DOHH2 (cell line): ENCODE results near the gene MAGEA2B.
"Not testable (repeated sequence)": the region's sequence is repeated elsewhere in the genome, so short reads cannot be mapped to it uniquely, and the experiment has no call there.

Experiments
- H3F3A ChIP-seq: fragments of 200-600 bp; sonication (generic), shearing (Covaris generic); 2 replicates; pipeline ENCODE4 v1.6.0; 2016; ENCODE audit warnings: antibody characterized with exemption, mild to moderate bottlenecking; ENCODE audit not compliant: control insufficient read depth, insufficient read depth
- H3K27ac ChIP-seq: fragments of 200-600 bp; sonication (generic); 2 replicates; pipeline ENCODE4 v1.5.1; 2014; ENCODE audit warnings: low read depth, mild to moderate bottlenecking, low read length, moderate library complexity
- H3K27me3 ChIP-seq: fragments of 200-600 bp; sonication (generic); 2 replicates; pipeline ENCODE4 v1.6.1; 2014; ENCODE audit warnings: mild to moderate bottlenecking, low read length, mixed read lengths; ENCODE audit not compliant: control insufficient read depth
- H3K36me3 ChIP-seq: fragments of 200-600 bp; sonication (generic); 2 replicates; pipeline ENCODE4 v1.6.1; 2014; ENCODE audit warnings: mild to moderate bottlenecking, low read length, moderate library complexity, mixed read lengths; ENCODE audit not compliant: control insufficient read depth
- H3K4me1 ChIP-seq: fragments of 200-600 bp; sonication (generic); 2 replicates; pipeline ENCODE4 v1.6.1; 2014; ENCODE audit warnings: mild to moderate bottlenecking, low read length, mixed read lengths; ENCODE audit not compliant: control insufficient read depth
- H3K4me2 ChIP-seq: fragments of 200-600 bp; sonication (generic); 2 replicates; pipeline ENCODE4 v1.6.0; 2014; ENCODE audit warnings: mild to moderate bottlenecking, low read length, moderate library complexity
- H3K4me3 ChIP-seq: fragments of 200-600 bp; sonication (generic); 2 replicates; pipeline ENCODE4 v1.5.1; 2014; ENCODE audit warnings: mild to moderate bottlenecking, low read length, mixed read lengths
- H3K79me2 ChIP-seq: fragments of 200-600 bp; sonication (generic); 2 replicates; pipeline ENCODE4 v1.6.1; 2014; ENCODE audit warnings: mild to moderate bottlenecking, low read length, mixed read lengths; ENCODE audit not compliant: control insufficient read depth
- H3K9me2 ChIP-seq: fragments of 200-600 bp; sonication (generic); replicated peaks from 2 replicates; pipeline ENCODE4 v1.6.1; 2014; ENCODE audit warnings: mild to moderate bottlenecking, low read length, mixed read lengths; ENCODE audit not compliant: control insufficient read depth
- H3K9me3 ChIP-seq: fragments of 200-600 bp; sonication (generic); 2 replicates; pipeline ENCODE4 v1.6.1; 2014; ENCODE audit warnings: antibody characterized with exemption, low read length, mixed read lengths; ENCODE audit not compliant: control insufficient read depth, insufficient read depth
- H4K20me1 ChIP-seq: fragments of 200-600 bp; sonication (generic); 2 replicates; pipeline ENCODE4 v1.6.0; 2014; ENCODE audit warnings: low read depth, mild to moderate bottlenecking, antibody characterized with exemption, low read length, moderate library complexity; ENCODE audit not compliant: control insufficient read depth, insufficient read depth

The MAGEA2B gene

DNA sequence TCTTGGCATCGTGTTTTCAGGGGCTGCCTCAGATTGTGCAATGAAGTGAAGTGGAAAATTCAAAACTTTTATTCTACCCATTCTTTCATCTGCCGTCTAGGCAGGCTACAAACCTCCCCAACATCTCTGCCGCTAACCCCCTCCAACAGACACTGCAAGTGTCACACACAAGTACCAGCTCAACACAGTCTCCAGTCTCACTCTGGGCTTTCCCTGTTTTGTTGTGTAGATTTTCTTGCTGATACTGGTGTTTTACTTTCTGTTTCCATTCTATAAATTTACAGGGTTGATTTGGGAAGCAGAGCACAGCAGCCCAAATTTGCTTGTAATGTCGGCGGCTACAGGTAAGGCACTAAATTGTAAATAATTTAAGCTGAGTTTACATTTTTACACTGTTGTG is 40.4 kb downstream of the MAGEA2B start:
- not testable (repeated sequence) for H4K20me1 ChIP-seq, H3K4me3 ChIP-seq, H3K4me2 ChIP-seq, H3K9me2 ChIP-seq, H3K4me1 ChIP-seq, H3K79me2 ChIP-seq, H3K9me3 ChIP-seq, H3K27ac ChIP-seq, H3K27me3 ChIP-seq, H3K36me3 ChIP-seq, H3F3A ChIP-seq

DNA sequence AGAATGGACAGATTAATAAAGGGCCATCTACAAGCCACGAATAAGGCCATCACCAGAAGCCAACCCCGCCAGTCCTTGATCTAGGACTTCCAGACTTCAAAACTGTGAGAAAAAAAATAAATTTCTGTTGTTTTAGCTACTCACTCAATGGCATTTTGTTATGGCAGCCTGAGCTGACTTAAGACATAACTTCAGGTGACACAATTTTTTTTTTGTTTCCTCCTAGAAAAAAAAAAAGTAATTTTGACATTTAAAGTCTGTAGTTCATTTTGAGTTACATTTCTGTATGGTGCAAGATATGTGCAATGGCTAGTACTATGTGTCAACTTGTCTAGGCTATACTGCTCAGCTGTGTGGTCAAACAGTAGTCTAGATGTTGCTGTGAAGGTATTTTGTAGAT is 44.5 kb downstream of the MAGEA2B start, which contains the start of gene CSAG3:
Gene CSAG3, plus strand, starts transcription at position 301 of the 400 bp plus-strand sequence.
- not testable (repeated sequence) for H3F3A ChIP-seq, H3K4me3 ChIP-seq, H3K27ac ChIP-seq, H3K36me3 ChIP-seq, H3K79me2 ChIP-seq, H4K20me1 ChIP-seq, H3K4me2 ChIP-seq, H3K9me3 ChIP-seq, H3K27me3 ChIP-seq, H3K4me1 ChIP-seq, H3K9me2 ChIP-seq

DNA sequence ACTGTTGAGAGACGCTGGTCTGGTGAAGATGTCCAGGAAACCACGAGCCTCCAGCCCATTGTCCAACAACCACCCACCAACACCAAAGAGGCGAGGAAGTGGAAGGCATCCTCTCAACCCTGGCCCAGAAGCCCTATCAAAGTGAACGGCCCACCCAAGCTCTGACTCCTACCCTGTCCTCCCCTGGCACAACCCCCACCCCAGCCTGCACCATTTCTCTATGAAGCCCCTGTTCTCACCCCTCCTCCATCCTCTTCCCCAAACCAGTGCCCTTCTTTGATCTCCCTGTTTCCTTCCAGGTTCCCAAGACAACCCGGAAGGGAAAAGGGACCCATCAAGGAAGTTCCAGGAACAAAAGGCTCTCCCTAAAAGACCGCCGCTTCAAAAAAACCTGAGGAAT is 45.1 kb downstream of the MAGEA2B start:
- not testable (repeated sequence) for H3K4me3 ChIP-seq, H3K4me1 ChIP-seq, H3K27me3 ChIP-seq, H3K36me3 ChIP-seq, H3F3A ChIP-seq, H3K27ac ChIP-seq, H3K9me2 ChIP-seq, H4K20me1 ChIP-seq, H3K9me3 ChIP-seq, H3K79me2 ChIP-seq, H3K4me2 ChIP-seq

DNA sequence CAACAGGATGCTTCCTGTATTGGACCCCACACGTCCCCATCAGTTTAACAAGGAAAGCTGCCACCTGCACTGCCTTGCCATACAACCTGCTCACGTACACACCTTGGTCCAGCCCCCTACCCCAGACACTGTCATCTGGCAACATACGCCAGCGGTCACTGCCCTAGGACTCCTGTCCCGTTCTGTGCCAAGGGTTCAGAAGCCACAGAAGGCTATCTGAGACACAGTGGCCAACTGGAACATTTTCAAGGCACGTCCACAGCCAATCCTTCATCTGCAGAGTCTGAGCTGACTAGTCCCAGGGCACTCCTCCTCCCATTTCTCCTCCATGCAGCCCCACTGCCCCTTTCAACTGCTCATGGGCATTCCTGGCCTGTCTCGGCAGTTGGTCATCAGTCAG is 47.2 kb downstream of the MAGEA2B start:
- H3K27me3 ChIP-seq, H3K4me3 ChIP-seq, H3K9me3 ChIP-seq, H4K20me1 ChIP-seq, H3K36me3 ChIP-seq, H3K4me1 ChIP-seq, H3K79me2 ChIP-seq, H3K9me2 ChIP-seq, H3K27ac ChIP-seq, H3K4me2 ChIP-seq, H3F3A ChIP-seq: not testable (repeated sequence)

DNA sequence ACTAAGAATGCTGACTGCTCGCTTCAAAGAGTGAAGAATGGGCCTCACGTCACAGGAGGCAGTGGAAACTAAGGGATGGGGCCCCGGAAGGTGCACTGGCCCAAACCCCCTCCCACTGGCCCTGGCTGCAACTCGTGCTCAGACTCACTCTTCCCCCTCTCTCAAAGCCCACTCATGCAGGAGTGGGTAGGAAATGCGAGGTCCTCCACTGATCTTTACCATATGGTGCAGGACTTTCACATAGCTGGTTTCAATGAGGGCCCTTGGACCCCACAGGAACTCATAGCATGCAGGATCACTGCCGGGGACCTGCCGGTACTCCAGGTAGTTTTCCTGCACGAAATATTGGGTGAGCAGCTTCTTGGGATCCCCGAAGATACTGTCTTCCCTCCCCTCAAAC is 52.1 kb downstream of the MAGEA2B start:
- H3F3A ChIP-seq, H3K27me3 ChIP-seq, H3K79me2 ChIP-seq, H3K27ac ChIP-seq, H3K4me3 ChIP-seq, H3K9me3 ChIP-seq, H4K20me1 ChIP-seq, H3K9me2 ChIP-seq, H3K4me2 ChIP-seq, H3K4me1 ChIP-seq, H3K36me3 ChIP-seq: not testable (repeated sequence)
